AG04449 (cell line): Measurements from ENCODE around the gene SLC52A3.

ENCODE experiments used
- CTCF ChIA-PET: fragments of 350-600 bp; formaldehyde crosslinking; extraction: SDS; loops from one replicate; lab custom pipeline; 2021; ENCODE audit warnings: antibody characterized with exemption; lab: Yijun Ruan, JAX
- POLR2A ChIA-PET: fragments of 400-600, 350-600 bp; formaldehyde crosslinking; extraction: SDS; loops from one replicate; lab custom pipeline; 2020; ENCODE audit warnings: antibody characterized with exemption, inconsistent platforms; lab: Yijun Ruan, JAX
- DNase-seq: peaks from one replicate; pipeline ENCODE4 v3.0.0-alpha.2; 2010; ENCODE audit warnings: low read depth, low spot score
- H3K4me3 ChIP-seq: 2 replicates; pipeline ENCODE4 v1.5.1; 2011; ENCODE audit warnings: low read depth, mild to moderate bottlenecking, control low read depth, low read length
- CTCF ChIP-seq: IDR thresholded peaks from one replicate; pipeline ENCODE4 v1.5.1; 2011; ENCODE audit warnings: mild to moderate bottlenecking, moderate library complexity, low read length, control low read depth, inconsistent platforms; ENCODE audit not compliant: insufficient read depth; ENCODE audit errors: missing control alignments

The SLC52A3 gene

GRCh38 chr20:752291-752690, 16.0 kb downstream of the SLC52A3 start:
- ChIA-PET CTCF (interaction anchor here (1.3 kb wide), 1 partner anchor 13 kb away, joined by 3 read pairs; no protein-coding TSS in a partner anchor), POLR2A (no interaction called here)
- TF ChIP-seq CTCF, result no peak
- DNase-seq, result no peak
- no peak overlapping the region for H3K4me3 ChIP-seq

- no peak overlapping the region for H3K4me3 ChIP-seq
- no peak for DNase-seq
- ChIA-PET POLR2A (no interaction called here), CTCF (interaction anchor here (1.3 kb wide), 1 partner anchor 12 kb away, joined by 3 read pairs; no protein-coding TSS in a partner anchor)
- TF ChIP-seq CTCF, result no peak
Observed at GRCh38 chr20:751761-752160, 16.5 kb downstream of the SLC52A3 start.

GRCh38 chr20:750801-751200, 17.5 kb downstream of the SLC52A3 start:
- no peak for DNase-seq
- no peak overlapping the region for H3K4me3 ChIP-seq
- no peak for TF ChIP-seq CTCF
- ChIA-PET POLR2A (no interaction called here), CTCF (interaction anchor here (4.3 kb wide), 1 partner anchor 11 kb away, joined by 21 read pairs; no protein-coding TSS in a partner anchor)

GRCh38 chr20:745683-746301, 22.5 kb downstream of the SLC52A3 start:
- POLR2A ChIA-PET, result no interaction called here
- H3K4me3 ChIP-seq, result no peak overlapping the region
- DNase-seq, result no peak
- CTCF ChIA-PET, result no interaction called here
- TF ChIP-seq CTCF, result no peak

GRCh38 chr20:742156-742555, 26.1 kb downstream of the SLC52A3 start:
- no peak for TF ChIP-seq CTCF
- POLR2A ChIA-PET, result no interaction called here
- CTCF ChIA-PET, result interaction anchor here (4.5 kb wide), 1 partner anchor 179 kb away, joined by 122 read pairs; no protein-coding TSS in a partner anchor

GRCh38 chr20:741620-742019, 26.7 kb downstream of the SLC52A3 start:
- no peak for DNase-seq
- ChIA-PET CTCF (interaction anchor here (1.0 to 4.5 kb wide), 3 partner anchors 20 to 179 kb away, joined by 3 to 122 read pairs (median 22); no protein-coding TSS in a partner anchor), POLR2A (no interaction called here)
- no peak for TF ChIP-seq CTCF
- no peak overlapping the region for H3K4me3 ChIP-seq

More at GRCh38 chr20:742156-742555, 26.1 kb downstream of the SLC52A3 start:
- no peak for DNase-seq
- no peak overlapping the region for H3K4me3 ChIP-seq
